HG03442 (cell line): ENCODE data around the gene TMED8.
"Not testable (repeated sequence)": the region's sequence is repeated elsewhere in the genome, so short reads cannot be mapped to it uniquely, and the experiment has no call there.

Experiments used
- ATAC-seq: cut with Tn5 transposase; IDR thresholded peaks from one replicate; pipeline ENCODE4 v1.9.1; 2021; ENCODE audit warnings: mild to moderate bottlenecking, moderate library complexity; ENCODE audit not compliant: unreplicated experiment

Gene TMED8

GRCh38 chr14:77376771-77377501, at the start of gene TMED8, which contains the start of gene SAMD15:
TMED8 (minus strand) TSS chr14:77377094; CDS start chr14:77377053, 41 bp downstream.
SAMD15 (plus strand) TSS chr14:77377379; CDS start chr14:77377419, 40 bp downstream.
- peak; percentile 85 for ATAC-seq

GRCh38 chr14:77426396-77426795, 49.5 kb upstream of the TMED8 start:
- ATAC-seq: no peak

DNA sequence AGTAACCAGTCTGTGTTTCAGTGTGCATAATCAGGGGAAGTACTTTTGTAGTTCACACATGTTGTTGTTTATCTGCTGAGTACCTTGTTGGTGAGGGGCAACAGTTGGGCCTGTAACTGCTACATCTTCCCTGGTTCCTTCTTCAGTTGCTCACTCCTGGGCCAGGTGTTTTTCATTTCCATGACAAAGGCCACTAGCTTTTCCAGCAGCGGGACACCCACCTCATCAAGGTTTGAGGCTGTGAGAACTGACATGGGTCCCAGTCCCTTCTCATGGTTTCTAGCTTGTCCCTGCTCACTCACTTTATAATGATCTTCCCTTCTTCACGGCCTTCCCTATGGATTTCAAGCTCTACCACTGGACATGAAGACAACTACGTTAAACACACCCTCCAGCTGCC, 48.0 kb upstream of the TMED8 start:
- no peak for ATAC-seq

DNA sequence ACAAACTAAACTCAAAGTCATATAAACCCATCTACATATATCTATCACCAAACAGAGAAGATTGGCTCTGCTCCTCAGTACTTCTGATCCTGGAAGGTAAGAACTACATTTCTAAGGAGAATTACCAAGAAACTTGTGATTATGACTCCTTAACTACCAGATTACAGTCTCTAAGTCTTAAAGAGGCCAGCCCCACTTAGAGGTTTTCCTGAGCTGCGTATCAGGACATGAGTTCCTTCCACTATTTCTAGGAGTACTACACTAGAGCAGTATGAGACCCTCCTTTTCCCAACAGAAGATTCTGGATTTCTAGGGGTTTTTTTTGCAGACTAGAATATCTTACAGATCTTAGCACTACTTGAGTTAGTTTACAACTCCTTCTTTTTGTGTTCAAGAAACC, 46.5 kb upstream of the TMED8 start, which contains the start of gene NOXRED1:
NOXRED1 (minus strand) TSS at position 101 of the 400 bp plus-strand sequence. CDS start 634 bp downstream, outside the sequence.
- ATAC-seq: no peak

GRCh38 chr14:77421201-77421600, 44.3 kb upstream of the TMED8 start:
- ATAC-seq: no peak

DNA sequence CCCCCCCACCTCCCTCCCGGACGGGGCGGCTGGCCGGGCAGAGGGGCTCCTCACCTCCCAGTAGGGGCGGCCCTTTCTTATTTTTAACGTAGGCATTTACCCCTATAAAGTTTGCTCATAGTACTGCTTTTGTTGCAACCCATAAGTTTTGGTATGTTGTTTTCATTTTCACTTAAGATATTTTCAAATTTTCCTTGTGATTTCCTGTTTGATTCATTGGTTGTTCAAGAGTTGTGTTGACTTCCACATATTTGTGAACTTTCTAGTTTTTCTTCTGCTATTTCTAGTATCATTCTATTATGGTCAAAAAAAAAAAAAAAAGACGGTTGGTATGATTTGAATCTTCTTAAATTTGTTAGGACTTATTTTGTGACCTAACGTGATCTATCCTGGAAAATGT, 39.9 kb upstream of the TMED8 start:
- ATAC-seq: no peak

GRCh38 chr14:77416098-77416497, 39.2 kb upstream of the TMED8 start:
- not testable (repeated sequence) for ATAC-seq

DNA sequence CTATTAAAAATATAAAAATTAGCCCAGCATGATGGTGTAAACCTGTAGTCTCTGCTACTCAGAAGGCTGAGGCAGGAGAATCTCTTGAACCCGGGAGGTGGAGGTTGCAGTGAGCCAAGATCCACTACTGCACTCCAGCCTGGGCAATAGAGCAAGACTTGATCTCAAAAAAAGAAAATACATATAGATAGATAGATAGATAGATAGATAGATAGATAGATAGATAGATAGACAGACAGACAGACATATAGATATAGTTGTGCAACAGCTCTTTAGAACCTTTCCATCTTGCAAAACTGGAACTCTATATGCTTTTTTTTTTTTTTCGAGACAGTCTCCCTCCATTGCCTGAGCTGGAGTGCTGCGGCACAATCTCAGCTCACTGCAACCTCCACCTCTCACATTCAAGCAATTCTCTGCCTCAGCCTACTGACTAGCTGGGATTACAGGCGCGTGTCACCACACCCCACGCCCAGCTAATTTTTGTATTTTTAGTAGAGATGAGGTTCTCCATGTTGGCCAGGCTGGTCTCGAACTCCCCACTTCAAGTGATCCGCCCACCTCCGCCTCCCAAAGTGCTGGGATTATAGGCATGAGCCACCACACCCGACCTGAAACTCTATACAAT, 38.6 kb upstream of the TMED8 start:
- not testable (repeated sequence) for ATAC-seq

DNA sequence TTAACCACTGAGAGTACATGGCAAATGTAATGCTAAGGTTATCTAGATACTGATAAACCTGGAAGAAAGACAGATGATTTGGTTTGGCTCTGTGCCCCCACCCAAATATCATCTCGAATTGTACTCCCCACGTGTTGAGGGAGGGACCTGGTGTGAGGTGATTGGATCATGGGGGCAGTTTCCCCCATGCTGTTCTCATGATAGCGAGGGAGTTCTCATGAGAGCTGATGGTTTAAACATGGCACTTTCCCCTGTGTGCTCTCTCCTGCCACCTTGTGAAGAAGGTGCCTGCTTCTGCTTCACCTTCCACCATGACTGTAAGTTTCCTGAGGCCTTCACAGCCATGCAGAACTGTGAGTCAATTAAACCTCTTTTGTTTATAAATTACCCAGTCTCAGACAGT, 32.2 kb upstream of the TMED8 start:
- no peak for ATAC-seq

DNA sequence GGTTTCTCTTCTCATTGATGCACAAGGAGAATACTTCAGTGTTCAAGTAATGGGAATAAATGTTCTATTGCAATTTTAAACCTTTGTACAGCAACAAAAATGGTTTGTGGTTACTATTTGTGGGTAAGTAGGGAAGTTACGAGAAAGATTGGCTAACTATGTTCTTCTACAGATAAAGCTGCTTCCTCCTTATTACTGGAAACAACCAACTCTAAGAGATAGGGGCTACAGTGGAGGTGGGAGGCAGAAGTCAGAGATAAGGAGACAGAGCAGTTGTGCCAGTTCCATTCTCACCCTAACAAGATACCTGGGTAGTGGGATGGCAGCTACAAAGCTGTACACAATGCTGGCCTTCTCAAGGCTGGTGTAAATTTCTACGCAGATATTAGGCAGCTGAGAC, 30.3 kb upstream of the TMED8 start:
- ATAC-seq: no peak

- ATAC-seq: no peak
Measured at GRCh38 chr14:77406718-77407117, 29.8 kb upstream of the TMED8 start.

DNA sequence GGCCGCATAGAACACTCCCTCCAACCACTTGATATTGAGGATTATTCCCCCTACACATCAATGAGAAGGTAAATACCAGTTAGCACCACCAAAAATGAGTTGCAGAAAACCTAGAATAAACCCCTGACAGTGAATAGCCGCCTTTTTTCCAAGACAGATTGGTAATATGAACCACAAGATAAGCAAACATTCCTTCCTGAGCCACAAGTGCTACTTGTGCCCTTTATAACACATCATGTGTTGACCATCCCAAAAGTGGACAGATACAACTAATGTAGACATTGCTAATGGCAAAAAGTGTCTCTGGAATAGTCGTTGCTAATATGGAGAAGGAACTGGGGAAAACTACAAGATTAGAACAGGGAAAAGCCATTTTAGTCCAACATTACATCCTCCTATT, 29.2 kb upstream of the TMED8 start:
- ATAC-seq: no peak

DNA sequence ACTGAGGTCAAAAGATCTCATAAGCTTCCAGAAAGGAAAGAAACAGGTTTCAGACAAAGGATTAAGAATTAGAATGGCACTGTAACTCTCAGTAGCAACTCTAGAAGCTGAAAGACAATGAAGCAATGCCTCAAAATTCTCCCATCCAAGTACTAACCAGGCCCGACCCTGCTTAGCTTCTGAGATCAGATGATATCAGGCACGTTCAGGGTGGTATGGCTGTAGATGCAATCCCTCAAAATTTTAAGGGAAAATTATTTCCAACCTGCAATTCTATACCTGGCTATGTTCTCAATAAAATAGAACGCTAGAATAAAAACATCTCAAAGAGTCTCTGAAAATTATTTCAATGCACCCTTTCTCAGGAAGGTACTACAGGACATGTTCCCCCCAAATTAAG, 26.9 kb upstream of the TMED8 start:
- ATAC-seq: no peak

GRCh38 chr14:77400216-77400615, 23.3 kb upstream of the TMED8 start:
- ATAC-seq: no peak

- no peak for ATAC-seq
Measured at GRCh38 chr14:77390188-77390587, 13.3 kb upstream of the TMED8 start.

GRCh38 chr14:77378701-77379100, 1.8 kb upstream of the TMED8 start:
- ATAC-seq: no peak

GRCh38 chr14:77377502-77377844, 579 bp upstream of the TMED8 start:
- ATAC-seq: peak; percentile 0

DNA sequence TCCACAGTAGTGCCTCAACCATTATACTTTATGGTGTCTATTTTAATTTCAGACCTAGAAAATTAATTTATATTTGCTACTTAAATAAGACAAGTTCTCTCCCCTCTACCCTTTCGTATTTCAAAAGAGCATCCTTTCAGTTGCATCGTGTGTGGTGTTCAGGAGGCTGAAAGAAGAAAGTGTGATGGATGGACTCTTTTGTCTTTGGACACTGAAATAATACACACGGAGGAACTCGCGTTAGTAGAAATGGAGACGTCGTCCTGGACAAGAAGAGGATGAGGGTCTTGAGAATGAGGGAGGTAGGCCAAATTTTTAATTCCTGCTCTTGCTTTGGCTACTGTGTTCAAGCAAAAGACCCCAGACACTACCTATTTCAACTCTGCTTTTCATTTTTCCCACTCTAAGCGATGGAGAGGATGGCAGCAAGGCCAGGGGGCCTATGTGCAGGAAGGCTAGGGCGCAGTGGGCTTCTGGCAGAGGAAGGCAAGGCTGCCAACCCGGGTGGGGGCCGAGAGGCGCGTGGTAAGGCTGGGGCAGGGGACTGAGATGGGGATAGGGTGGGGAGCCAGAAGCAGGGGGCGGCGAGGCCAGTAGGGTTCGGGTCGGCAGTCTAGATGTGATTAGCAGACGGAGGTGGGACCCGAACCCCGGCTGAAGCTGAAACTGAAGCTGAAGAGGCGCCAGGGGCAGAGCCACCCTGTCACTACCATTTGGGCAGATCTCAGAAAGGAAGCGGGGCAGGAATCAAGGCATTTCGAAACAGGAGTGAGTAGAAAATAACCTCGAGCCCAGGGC, 722 bp downstream of the TMED8 start:
- ATAC-seq: peak; percentile 4

DNA sequence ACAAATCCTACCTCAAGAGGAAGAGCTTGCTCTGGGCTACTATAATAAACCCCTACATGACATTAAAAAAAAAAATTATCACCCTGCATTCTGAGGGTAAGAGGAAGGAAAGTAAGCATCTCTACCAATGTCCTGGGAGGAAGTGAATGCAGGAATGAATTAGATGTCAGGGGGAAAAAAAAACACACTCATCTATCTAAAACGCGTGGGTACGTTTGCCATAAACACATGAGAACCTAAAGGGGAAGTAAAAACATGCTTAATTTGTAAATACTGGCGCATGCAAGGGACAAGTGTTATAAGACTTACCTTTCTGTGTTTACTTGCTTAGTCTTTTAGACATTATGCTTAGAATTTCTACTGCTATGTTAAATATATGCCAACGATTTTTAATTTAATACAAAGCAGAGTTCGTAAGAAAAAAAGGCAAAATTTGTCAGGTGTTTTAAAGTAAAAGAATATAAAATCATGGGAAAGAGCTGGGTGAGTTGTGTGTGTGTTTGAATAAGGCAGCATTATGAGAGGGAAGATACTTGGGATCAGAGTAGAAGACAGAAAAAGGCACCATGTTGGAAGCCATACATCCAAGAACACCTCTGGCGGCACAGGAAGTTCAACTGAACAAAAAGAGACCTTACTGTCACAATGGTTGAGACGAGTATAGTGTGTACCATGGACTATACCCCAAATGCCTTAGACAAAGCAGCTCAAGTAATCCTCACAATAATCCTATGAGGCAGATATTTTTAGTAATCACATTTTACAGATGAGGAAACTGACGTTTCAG, 1.5 kb downstream of the TMED8 start:
- no peak for ATAC-seq

GRCh38 chr14:77372304-77372841, 4.5 kb downstream of the TMED8 start:
- peak; percentile 19 for ATAC-seq

GRCh38 chr14:77369285-77369684, 7.6 kb downstream of the TMED8 start:
- ATAC-seq: no peak
